SJSA1 (cell line): ENCODE results near the gene TSPAN18. TPM values are rescaled to one million over a fixed set of nuclear protein-coding genes. Genes with fewer than 3 reads are reported as not detected.
"Not testable (repeated sequence)": the region's sequence is repeated elsewhere in the genome, so short reads cannot be mapped to it uniquely, and the experiment has no call there.

Experiments used
- DNase-seq, 2 experiments: peaks; one replicate each; pipeline ENCODE4 v3.0.0-alpha.2; 2015 to 2020; ENCODE audit warnings: low spot score in 2 of 2, low read depth in 1 of 2
- H3K27ac ChIP-seq: fragments of 250-450 bp; sonication (Bioruptor Pico); 2 replicates; pipeline ENCODE4 v1.5.1; 2020; ENCODE audit warnings: mild to moderate bottlenecking, moderate library complexity
- H3K27me3 ChIP-seq: fragments of 250-450 bp; sonication (Bioruptor Pico); replicated peaks from 2 replicates; pipeline ENCODE4 v1.5.1; 2020; ENCODE audit warnings: mild to moderate bottlenecking, moderate library complexity
- H3K36me3 ChIP-seq: fragments of 250-450 bp; sonication (Bioruptor Pico); 2 replicates; pipeline ENCODE4 v1.5.1; 2020; ENCODE audit warnings: mild to moderate bottlenecking
- H3K4me1 ChIP-seq: fragments of 250-450 bp; sonication (Bioruptor Pico); replicated peaks from 2 replicates; pipeline ENCODE4 v1.6.1; 2021; ENCODE audit warnings: mild to moderate bottlenecking
- H3K4me3 ChIP-seq: fragments of 250-450 bp; sonication (Bioruptor Pico); 2 replicates; pipeline ENCODE4 v1.5.1; 2020; ENCODE audit warnings: mild to moderate bottlenecking
- H3K9me3 ChIP-seq: fragments of 250-450 bp; sonication (Bioruptor Pico); replicated peaks from 2 replicates; pipeline ENCODE4 v1.5.1; 2020; ENCODE audit warnings: mild to moderate bottlenecking
- total RNA-seq: library from RNA; depleted of rRNA; stranded (reverse); fragments of >200 nt; shearing (Covaris generic); gene quantifications from 2 replicates; pipeline ENCODE4 v1.2.3, GENCODE V29; 2014

Gene TSPAN18
- total RNA-seq, 1 experiment from 2014 or later = 1.9 TPM

- Histone ChIP-seq H3K27me3 (no peaks in the 10 kb centered on the region), H3K36me3 (no peaks in the 10 kb centered on the region), H3K27ac (no peak overlapping the region), H3K9me3 (no peaks in the 10 kb centered on the region), H3K4me3 (no peak overlapping the region), H3K4me1 (peaks cover 42% of the 10 kb centered on the region)
- no peak for DNase-seq
Measured at GRCh38 chr11:44859528-44859925, 132.8 kb downstream of the TSPAN18 start.

- DNase-seq = no peak
Measured at GRCh38 chr11:44860346-44860745, 133.6 kb downstream of the TSPAN18 start.

GRCh38 chr11:44861849-44862557 lies 135.2 kb downstream of the TSPAN18 start:
- Histone ChIP-seq H3K36me3 (no peaks in the 10 kb centered on the region), H3K9me3 (no peaks in the 10 kb centered on the region), H3K4me3 (no peak overlapping the region), H3K27me3 (no peaks in the 10 kb centered on the region), H3K4me1 (peaks cover 38% of the 10 kb centered on the region), H3K27ac (peak overlapping the region; percentile 73)
- peak; percentile 97 to 99 for DNase-seq

More at GRCh38 chr11:44860346-44860745, 133.6 kb downstream of the TSPAN18 start:
- Histone ChIP-seq H3K4me3 (no peak overlapping the region), H3K4me1 (peaks cover 39% of the 10 kb centered on the region), H3K36me3 (no peaks in the 10 kb centered on the region), H3K27ac (no peak overlapping the region), H3K27me3 (no peaks in the 10 kb centered on the region), H3K9me3 (no peaks in the 10 kb centered on the region)

GRCh38 chr11:44862558-44863101 lies 135.9 kb downstream of the TSPAN18 start:
- DNase-seq = no peak
- Histone ChIP-seq H3K4me1 (peaks cover 38% of the 10 kb centered on the region), H3K9me3 (no peaks in the 10 kb centered on the region), H3K36me3 (no peaks in the 10 kb centered on the region), H3K4me3 (no peak overlapping the region), H3K27ac (peak overlapping the region; percentile 7; the same call in 1 of the 2 replicates), H3K27me3 (no peaks in the 10 kb centered on the region)

GRCh38 chr11:44863231-44863630 lies 136.5 kb downstream of the TSPAN18 start:
- Histone ChIP-seq H3K27me3 (no peaks in the 10 kb centered on the region), H3K9me3 (no peaks in the 10 kb centered on the region), H3K4me1 (peaks cover 32% of the 10 kb centered on the region), H3K36me3 (no peaks in the 10 kb centered on the region), H3K27ac (no peak overlapping the region), H3K4me3 (no peak overlapping the region)
- DNase-seq = no peak

GRCh38 chr11:44865866-44866272 lies 139.1 kb downstream of the TSPAN18 start:
- H3K27me3 ChIP-seq = no peaks in the 10 kb centered on the region
- peaks cover 2% of the 10 kb centered on the region; the same call in 1 of the 2 replicates for H3K9me3 ChIP-seq
- H3K4me1 ChIP-seq = peaks cover 22% of the 10 kb centered on the region
- H3K27ac ChIP-seq = no peak overlapping the region
- H3K36me3 ChIP-seq = no peaks in the 10 kb centered on the region
- no peak overlapping the region for H3K4me3 ChIP-seq
- DNase-seq = no peak

GRCh38 chr11:44866286-44866685 lies 139.5 kb downstream of the TSPAN18 start:
- no peak overlapping the region for H3K4me3 ChIP-seq
- peaks cover 22% of the 10 kb centered on the region for H3K4me1 ChIP-seq
- no peaks in the 10 kb centered on the region for H3K27me3 ChIP-seq
- no peak overlapping the region for H3K27ac ChIP-seq
- no peak for DNase-seq
- peaks cover 6% of the 10 kb centered on the region for H3K9me3 ChIP-seq
- H3K36me3 ChIP-seq = no peaks in the 10 kb centered on the region

- no peak overlapping the region for H3K4me3 ChIP-seq
- peaks cover 7% of the 10 kb centered on the region for H3K9me3 ChIP-seq
- no peak overlapping the region for H3K27ac ChIP-seq
- DNase-seq = no peak
- no peaks in the 10 kb centered on the region for H3K27me3 ChIP-seq
- no peaks in the 10 kb centered on the region for H3K36me3 ChIP-seq
- peaks cover 5% of the 10 kb centered on the region for H3K4me1 ChIP-seq
Measured at GRCh38 chr11:44868021-44868420, 141.3 kb downstream of the TSPAN18 start.

GRCh38 chr11:44868455-44869421 lies 142.0 kb downstream of the TSPAN18 start:
- Histone ChIP-seq H3K9me3 (peaks cover 7% of the 10 kb centered on the region), H3K4me1 (no peaks in the 10 kb centered on the region), H3K36me3 (no peaks in the 10 kb centered on the region), H3K27ac (no peak overlapping the region), H3K4me3 (no peak overlapping the region), H3K27me3 (no peaks in the 10 kb centered on the region)
- no peak for DNase-seq

GRCh38 chr11:44870181-44870580 lies 143.4 kb downstream of the TSPAN18 start:
- no peaks in the 10 kb centered on the region for H3K4me1 ChIP-seq
- peaks cover 7% of the 10 kb centered on the region for H3K9me3 ChIP-seq
- H3K27me3 ChIP-seq = no peaks in the 10 kb centered on the region
- H3K27ac ChIP-seq = no peak overlapping the region
- no peak for DNase-seq
- H3K36me3 ChIP-seq = no peaks in the 10 kb centered on the region
- no peak overlapping the region for H3K4me3 ChIP-seq

- no peaks in the 10 kb centered on the region for H3K27me3 ChIP-seq
- H3K4me1 ChIP-seq = no peaks in the 10 kb centered on the region
Measured at GRCh38 chr11:44870615-44871176, 143.9 kb downstream of the TSPAN18 start.

GRCh38 chr11:44871682-44872081 lies 144.9 kb downstream of the TSPAN18 start:
- not testable (repeated sequence) for H3K36me3 ChIP-seq, DNase-seq, H3K4me3 ChIP-seq, H3K4me1 ChIP-seq, H3K27me3 ChIP-seq, H3K27ac ChIP-seq, H3K9me3 ChIP-seq

More at GRCh38 chr11:44870615-44871176, 143.9 kb downstream of the TSPAN18 start:
- Histone ChIP-seq H3K27ac (no peak overlapping the region), H3K36me3 (no peaks in the 10 kb centered on the region), H3K4me3 (no peak overlapping the region), H3K9me3 (peaks cover 7% of the 10 kb centered on the region)
- no peak for DNase-seq

GRCh38 chr11:44872556-44872955 lies 145.8 kb downstream of the TSPAN18 start:
- H3K27ac ChIP-seq = no peak overlapping the region
- no peak overlapping the region for H3K4me3 ChIP-seq
- DNase-seq = no peak
- peaks cover 1% of the 10 kb centered on the region for H3K4me1 ChIP-seq
- H3K9me3 ChIP-seq = peaks cover 7% of the 10 kb centered on the region
- H3K36me3 ChIP-seq = no peaks in the 10 kb centered on the region
- H3K27me3 ChIP-seq = no peaks in the 10 kb centered on the region
